BLaER1 (cell line): Measurements from ENCODE around the gene MAP3K5.
"Not testable (repeated sequence)": the region's sequence is repeated elsewhere in the genome, so short reads cannot be mapped to it uniquely, and the experiment has no call there.

Experiments used
- H3K27ac ChIP-seq: shearing (Covaris generic); formaldehyde crosslinking; 2 replicates; pipeline ENCODE4 v1.8.1; 2022
- H3K27me3 ChIP-seq: shearing (Covaris generic); formaldehyde crosslinking; 2 replicates; pipeline ENCODE4 v1.8.1; 2022
- H3K36me3 ChIP-seq: shearing (Covaris generic); formaldehyde crosslinking; 2 replicates; pipeline ENCODE4 v1.8.1; 2022
- H3K4me1 ChIP-seq: shearing (Covaris generic); formaldehyde crosslinking; 2 replicates; pipeline ENCODE4 v1.8.1; 2022
- H3K4me2 ChIP-seq: shearing (Covaris generic); formaldehyde crosslinking; 2 replicates; pipeline ENCODE4 v1.8.1; 2022
- H3K4me3 ChIP-seq: shearing (Covaris generic); formaldehyde crosslinking; 2 replicates; pipeline ENCODE4 v1.8.1; 2022
- H3K9ac ChIP-seq: shearing (Covaris generic); formaldehyde crosslinking; 2 replicates; pipeline ENCODE4 v1.8.1; 2022
- H3K9me3 ChIP-seq: shearing (Covaris generic); formaldehyde crosslinking; 2 replicates; pipeline ENCODE4 v1.8.1; 2022
- H4K20me1 ChIP-seq: shearing (Covaris generic); formaldehyde crosslinking; 2 replicates; pipeline ENCODE4 v1.8.1; 2022
- Cebpa-rat ChIP-seq: shearing (Covaris generic); IDR thresholded peaks from 2 replicates; pipeline ENCODE4 v1.8.1; 2022

Gene MAP3K5

GRCh38 chr6:136600818-136601217 lies 191.5 kb downstream of the MAP3K5 start:
- no peaks in the 10 kb centered on the region for H4K20me1 ChIP-seq
- H3K4me3 ChIP-seq: no peak overlapping the region
- TF ChIP-seq Cebpa-rat: no peak
- H3K36me3 ChIP-seq: peaks cover 10% of the 10 kb centered on the region; the same call in 1 of the 2 replicates
- no peak overlapping the region for H3K27ac ChIP-seq
- H3K9ac ChIP-seq: no peak overlapping the region
- no peak overlapping the region for H3K4me2 ChIP-seq
- no peaks in the 10 kb centered on the region for H3K27me3 ChIP-seq
- no peaks in the 10 kb centered on the region for H3K9me3 ChIP-seq
- H3K4me1 ChIP-seq: peaks cover 14% of the 10 kb centered on the region

- Histone ChIP-seq H4K20me1 (no peaks in the 10 kb centered on the region), H3K9me3 (no peaks in the 10 kb centered on the region), H3K27ac (no peak overlapping the region), H3K9ac (no peak overlapping the region), H3K27me3 (no peaks in the 10 kb centered on the region), H3K4me1 (peaks cover 6% of the 10 kb centered on the region), H3K36me3 (peaks cover 10% of the 10 kb centered on the region; the same call in 1 of the 2 replicates), H3K4me3 (no peak overlapping the region), H3K4me2 (no peak overlapping the region)
- no peak for TF ChIP-seq Cebpa-rat
These were observed 192.8 kb downstream of the MAP3K5 start for GRCh38 chr6:136599329-136600011.

- no peak overlapping the region for H3K4me2 ChIP-seq
- H4K20me1 ChIP-seq: no peaks in the 10 kb centered on the region
- no peaks in the 10 kb centered on the region for H3K9me3 ChIP-seq
These were observed 194.2 kb downstream of the MAP3K5 start for GRCh38 chr6:136598048-136598447.

GRCh38 chr6:136594671-136595070 lies 197.6 kb downstream of the MAP3K5 start:
- Histone ChIP-seq H4K20me1 (no peaks in the 10 kb centered on the region), H3K36me3 (peaks cover 37% of the 10 kb centered on the region), H3K4me3 (no peak overlapping the region), H3K9ac (no peak overlapping the region), H3K27ac (no peak overlapping the region), H3K27me3 (no peaks in the 10 kb centered on the region), H3K4me1 (peaks cover 16% of the 10 kb centered on the region), H3K9me3 (peaks cover 7% of the 10 kb centered on the region), H3K4me2 (peak overlapping the region; percentile 43)
- no peak for TF ChIP-seq Cebpa-rat

More at GRCh38 chr6:136598048-136598447, 194.2 kb downstream of the MAP3K5 start:
- Histone ChIP-seq H3K27ac (no peak overlapping the region), H3K27me3 (no peaks in the 10 kb centered on the region), H3K4me3 (no peak overlapping the region), H3K36me3 (peaks cover 10% of the 10 kb centered on the region; the same call in 1 of the 2 replicates), H3K9ac (no peak overlapping the region), H3K4me1 (peaks cover 16% of the 10 kb centered on the region)
- no peak for TF ChIP-seq Cebpa-rat

- TF ChIP-seq Cebpa-rat: no peak
- no peak overlapping the region for H3K4me3 ChIP-seq
- H3K36me3 ChIP-seq: peaks cover 45% of the 10 kb centered on the region
- H3K9me3 ChIP-seq: peaks cover 7% of the 10 kb centered on the region
- H3K27ac ChIP-seq: no peak overlapping the region
- no peaks in the 10 kb centered on the region for H3K27me3 ChIP-seq
- peak overlapping the region; percentile 43 for H3K4me2 ChIP-seq
- no peak overlapping the region for H3K9ac ChIP-seq
- H3K4me1 ChIP-seq: peaks cover 16% of the 10 kb centered on the region
- no peaks in the 10 kb centered on the region for H4K20me1 ChIP-seq
These were observed 198.4 kb downstream of the MAP3K5 start for GRCh38 chr6:136593748-136594490.

GRCh38 chr6:136592930-136593673 lies 199.2 kb downstream of the MAP3K5 start:
- peaks cover 50% of the 10 kb centered on the region for H3K36me3 ChIP-seq
- H3K27ac ChIP-seq: no peak overlapping the region
- peaks cover 16% of the 10 kb centered on the region for H3K4me1 ChIP-seq
- no peak overlapping the region for H3K4me3 ChIP-seq
- H4K20me1 ChIP-seq: no peaks in the 10 kb centered on the region
- H3K9ac ChIP-seq: no peak overlapping the region
- TF ChIP-seq Cebpa-rat: no peak
- no peaks in the 10 kb centered on the region for H3K27me3 ChIP-seq
- H3K4me2 ChIP-seq: no peak overlapping the region
- H3K9me3 ChIP-seq: peaks cover 7% of the 10 kb centered on the region

DNA sequence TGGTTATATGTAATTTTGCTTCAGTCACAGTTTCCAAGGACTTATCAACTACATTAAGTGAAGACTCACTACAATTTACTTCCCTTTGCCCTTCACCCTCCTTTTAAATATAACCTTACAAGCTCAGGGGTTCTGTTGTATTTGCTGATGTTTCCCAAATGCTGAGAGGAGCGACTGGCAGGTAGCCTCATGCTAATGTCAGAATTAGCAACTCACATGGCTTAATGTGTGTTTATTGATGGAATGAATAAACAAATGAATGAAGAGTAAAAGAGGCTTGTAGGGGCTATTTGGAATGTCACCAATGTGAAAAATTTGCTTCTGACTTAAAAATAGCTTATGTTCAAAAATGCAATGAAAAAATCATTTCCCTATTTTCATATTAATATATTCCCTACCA lies 200.7 kb downstream of the MAP3K5 start:
- no peaks in the 10 kb centered on the region for H4K20me1 ChIP-seq
- no peak overlapping the region for H3K9ac ChIP-seq
- H3K4me1 ChIP-seq: peaks cover 16% of the 10 kb centered on the region
- no peak for TF ChIP-seq Cebpa-rat
- H3K27ac ChIP-seq: no peak overlapping the region
- no peaks in the 10 kb centered on the region for H3K27me3 ChIP-seq
- peaks cover 7% of the 10 kb centered on the region for H3K9me3 ChIP-seq
- no peak overlapping the region for H3K4me2 ChIP-seq
- no peak overlapping the region for H3K4me3 ChIP-seq
- peaks cover 58% of the 10 kb centered on the region for H3K36me3 ChIP-seq

- peaks cover 51% of the 10 kb centered on the region for H3K36me3 ChIP-seq
- H3K4me1 ChIP-seq: peaks cover 16% of the 10 kb centered on the region
- not testable (repeated sequence) for H3K4me3 ChIP-seq, H3K4me2 ChIP-seq, H3K9ac ChIP-seq, H3K27ac ChIP-seq, H3K9me3 ChIP-seq, H4K20me1 ChIP-seq, H3K27me3 ChIP-seq
These were observed 201.4 kb downstream of the MAP3K5 start for GRCh38 chr6:136590846-136591245.

DNA sequence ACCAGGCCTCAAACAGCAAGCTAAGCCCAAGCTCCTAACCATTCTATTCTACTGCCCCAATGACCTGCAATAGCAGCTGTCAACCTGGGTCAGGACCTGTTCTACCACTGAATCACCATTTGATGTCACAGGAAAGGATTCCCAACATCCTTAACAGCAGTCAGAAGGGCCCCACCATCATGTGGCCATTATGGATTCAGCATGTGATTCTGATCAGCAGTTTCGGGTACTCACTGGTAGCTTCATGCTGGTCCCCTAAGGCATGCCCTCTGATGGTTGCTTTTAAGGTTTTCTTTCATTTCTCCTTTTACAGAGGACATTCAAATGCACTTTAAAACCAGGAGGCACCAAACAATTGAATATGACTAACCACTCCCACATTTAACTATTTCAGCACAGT lies 204.8 kb downstream of the MAP3K5 start:
- H3K4me3 ChIP-seq: no peak overlapping the region
- no peaks in the 10 kb centered on the region for H3K4me1 ChIP-seq
- no peak overlapping the region for H3K4me2 ChIP-seq
- H3K9me3 ChIP-seq: peaks cover 7% of the 10 kb centered on the region
- H4K20me1 ChIP-seq: no peaks in the 10 kb centered on the region
- H3K9ac ChIP-seq: no peak overlapping the region
- no peaks in the 10 kb centered on the region for H3K27me3 ChIP-seq
- no peak for TF ChIP-seq Cebpa-rat
- peaks cover 49% of the 10 kb centered on the region for H3K36me3 ChIP-seq
- H3K27ac ChIP-seq: no peak overlapping the region

DNA sequence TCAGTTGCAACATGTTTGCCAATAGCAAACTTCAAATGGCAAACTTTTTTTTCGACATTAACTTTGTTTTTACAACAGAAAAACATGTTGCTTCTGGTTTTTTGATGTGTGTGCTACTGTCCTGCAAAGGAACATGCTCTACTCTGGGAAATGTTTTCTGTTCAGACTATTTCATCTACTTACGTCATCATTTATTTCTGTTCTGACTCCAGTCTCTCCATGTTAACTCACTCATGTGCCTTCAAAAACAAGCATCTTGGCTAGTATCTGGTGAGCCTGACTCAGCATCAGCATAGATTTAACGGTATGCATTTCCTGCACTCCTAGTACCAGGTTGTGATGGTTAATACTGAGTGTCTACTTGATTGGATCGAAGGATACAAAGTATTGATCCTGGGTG lies 206.0 kb downstream of the MAP3K5 start:
- Histone ChIP-seq H3K9me3 (peaks cover 7% of the 10 kb centered on the region), H3K9ac (no peak overlapping the region), H3K36me3 (peaks cover 36% of the 10 kb centered on the region), H3K4me2 (no peak overlapping the region), H4K20me1 (no peaks in the 10 kb centered on the region), H3K4me3 (no peak overlapping the region), H3K27me3 (no peaks in the 10 kb centered on the region), H3K27ac (no peak overlapping the region), H3K4me1 (no peaks in the 10 kb centered on the region)
- no peak for TF ChIP-seq Cebpa-rat

DNA sequence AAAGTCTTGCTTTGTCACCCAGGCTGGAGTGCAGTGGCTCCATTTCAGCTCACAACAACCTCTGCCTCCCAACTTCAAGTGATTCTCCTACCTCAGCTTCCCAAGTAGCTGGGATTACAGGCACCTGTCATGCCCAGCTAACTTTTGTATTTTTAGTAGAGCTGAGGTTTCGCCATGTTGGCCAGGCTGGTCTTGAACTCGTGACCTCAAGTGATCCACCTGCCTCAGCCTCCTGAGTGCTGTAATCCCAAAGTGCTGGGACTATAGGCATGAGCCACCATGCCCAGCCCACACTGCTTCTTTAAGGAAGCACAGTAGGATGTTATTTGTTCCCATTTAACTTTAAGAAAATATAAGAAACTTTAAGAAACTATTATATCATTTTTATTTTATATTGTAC lies 206.8 kb downstream of the MAP3K5 start:
- not testable (repeated sequence) for H4K20me1 ChIP-seq, H3K4me2 ChIP-seq, H3K9ac ChIP-seq, H3K4me1 ChIP-seq, H3K27me3 ChIP-seq, H3K9me3 ChIP-seq, H3K27ac ChIP-seq, H3K4me3 ChIP-seq
- peaks cover 28% of the 10 kb centered on the region for H3K36me3 ChIP-seq

- not testable (repeated sequence) for H3K4me1 ChIP-seq, H4K20me1 ChIP-seq, H3K27me3 ChIP-seq, H3K27ac ChIP-seq, H3K9me3 ChIP-seq, H3K9ac ChIP-seq, H3K4me3 ChIP-seq, H3K4me2 ChIP-seq
- peaks cover 21% of the 10 kb centered on the region for H3K36me3 ChIP-seq
These were observed 208.0 kb downstream of the MAP3K5 start for GRCh38 chr6:136584290-136584689.
